ENCODE data around the gene ITGB1BP1. TPM values are rescaled to one million over a fixed set of nuclear protein-coding genes. Genes with fewer than 3 reads are reported as not detected.

ITGB1BP1 gene, protein sequence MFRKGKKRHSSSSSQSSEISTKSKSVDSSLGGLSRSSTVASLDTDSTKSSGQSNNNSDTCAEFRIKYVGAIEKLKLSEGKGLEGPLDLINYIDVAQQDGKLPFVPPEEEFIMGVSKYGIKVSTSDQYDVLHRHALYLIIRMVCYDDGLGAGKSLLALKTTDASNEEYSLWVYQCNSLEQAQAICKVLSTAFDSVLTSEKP
- 10 to 100 TPM; 61.4 to 86.0 (median 79.6) TPM for polyA plus RNA-seq (ENCODE audit: insufficient read length in 3 of 3)
- long read RNA-seq, donor 1, full-length matches to known transcripts = 26 of 39 reads
- long read RNA-seq, donor 1, partial matches to known transcripts = 7 of 39 reads
- long read RNA-seq, donor 1, other reads (novel, unspliced or antisense) = 6 of 39 reads
- long read RNA-seq, donor 2, full-length matches to known transcripts = 37 of 54 reads
- long read RNA-seq, donor 2, partial matches to known transcripts = 17 of 54 reads
- long read RNA-seq, donor 2, other reads (novel, unspliced or antisense) = 0 of 54 reads
- long read RNA-seq, donor 3, full-length matches to known transcripts = 13 of 20 reads
- long read RNA-seq, donor 3, partial matches to known transcripts = 7 of 20 reads
- long read RNA-seq, donor 3, other reads (novel, unspliced or antisense) = 0 of 20 reads
- long read RNA-seq, donor 4, full-length matches to known transcripts = 29 of 41 reads
- long read RNA-seq, donor 4, partial matches to known transcripts = 0 of 41 reads
- long read RNA-seq, donor 4, other reads (novel, unspliced or antisense) = 12 of 41 reads
- long read RNA-seq, donor 5, full-length matches to known transcripts = 16 of 16 reads
- long read RNA-seq, donor 5, partial matches to known transcripts = 0 of 16 reads
- long read RNA-seq, donor 5, other reads (novel, unspliced or antisense) = 0 of 16 reads
- long read RNA-seq, donor 6, full-length matches to known transcripts = 19 of 35 reads
- long read RNA-seq, donor 6, partial matches to known transcripts = 16 of 35 reads
- long read RNA-seq, donor 6, other reads (novel, unspliced or antisense) = 0 of 35 reads
- long read RNA-seq, donor 7, full-length matches to known transcripts = 21 of 34 reads
- long read RNA-seq, donor 7, partial matches to known transcripts = 7 of 34 reads
- long read RNA-seq, donor 7, other reads (novel, unspliced or antisense) = 6 of 34 reads
- long read RNA-seq, donor 8, full-length matches to known transcripts = 12 of 22 reads
- long read RNA-seq, donor 8, partial matches to known transcripts = 10 of 22 reads
- long read RNA-seq, donor 8, other reads (novel, unspliced or antisense) = 0 of 22 reads
- long read RNA-seq, donor 9, full-length matches to known transcripts = 33 of 159 reads
- long read RNA-seq, donor 9, partial matches to known transcripts = 71 of 159 reads
- long read RNA-seq, donor 9, other reads (novel, unspliced or antisense) = 55 of 159 reads
- long read RNA-seq, donor 10, full-length matches to known transcripts = 23 of 29 reads
- long read RNA-seq, donor 10, partial matches to known transcripts = 0 of 29 reads
- long read RNA-seq, donor 10, other reads (novel, unspliced or antisense) = 6 of 29 reads
- long read RNA-seq, donor 11, full-length matches to known transcripts = 14 of 14 reads
- long read RNA-seq, donor 11, partial matches to known transcripts = 0 of 14 reads
- long read RNA-seq, donor 11, other reads (novel, unspliced or antisense) = 0 of 14 reads
- long read RNA-seq, donor 12, full-length matches to known transcripts = 28 of 34 reads
- long read RNA-seq, donor 12, partial matches to known transcripts = 6 of 34 reads
- long read RNA-seq, donor 12, other reads (novel, unspliced or antisense) = 0 of 34 reads
- long read RNA-seq, donor 13, full-length matches to known transcripts = 14 of 14 reads
- long read RNA-seq, donor 13, partial matches to known transcripts = 0 of 14 reads
- long read RNA-seq, donor 13, other reads (novel, unspliced or antisense) = 0 of 14 reads
- long read RNA-seq, donor 14 = 0 reads
- long read RNA-seq, donor 15, full-length matches to known transcripts = 30 of 45 reads
- long read RNA-seq, donor 15, partial matches to known transcripts = 10 of 45 reads
- long read RNA-seq, donor 15, other reads (novel, unspliced or antisense) = 5 of 45 reads
- long read RNA-seq, donor 16, full-length matches to known transcripts = 29 of 65 reads
- long read RNA-seq, donor 16, partial matches to known transcripts = 22 of 65 reads
- long read RNA-seq, donor 16, other reads (novel, unspliced or antisense) = 14 of 65 reads

DNA sequence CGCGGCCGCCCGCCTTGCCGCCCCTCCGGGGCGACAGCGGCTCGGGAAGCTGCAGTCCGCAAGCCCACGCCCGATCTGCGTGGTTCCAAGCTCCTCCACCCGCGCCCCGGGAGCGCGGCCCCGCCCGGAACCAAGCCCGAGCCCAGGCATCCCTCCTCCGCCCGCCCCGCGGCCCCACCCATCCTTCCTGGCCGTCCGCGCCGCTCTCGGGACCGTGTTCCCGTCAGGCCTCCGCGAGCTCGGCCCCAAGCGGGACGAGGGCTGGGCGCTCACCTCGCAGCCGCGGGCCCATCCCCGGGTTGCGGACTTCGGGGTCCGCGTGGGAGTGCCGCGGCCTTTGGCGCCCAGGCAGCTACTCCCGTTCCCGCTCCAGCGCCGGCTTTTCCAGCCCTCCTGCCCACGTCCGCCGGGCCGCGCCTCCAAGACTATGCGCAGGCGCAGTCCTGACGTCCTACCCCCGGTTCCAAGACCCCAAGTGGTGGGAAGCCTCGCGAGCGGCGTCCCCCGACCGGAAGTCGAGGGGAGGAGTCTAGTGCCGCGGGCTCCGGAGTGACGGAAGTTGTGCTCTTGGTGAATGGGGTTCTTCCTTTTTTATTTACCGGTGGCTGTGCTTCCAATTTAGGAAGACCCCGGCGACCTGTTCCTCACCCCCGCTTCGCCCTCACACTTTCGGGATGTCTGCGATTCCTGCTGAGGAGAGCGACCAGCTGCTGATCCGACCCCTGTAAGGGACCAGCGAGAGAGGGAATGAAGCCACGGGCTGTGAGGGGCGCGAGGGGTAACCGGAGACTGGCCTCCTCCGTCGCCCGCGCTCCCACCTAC, at the start of gene ITGB1BP1, which contains the start of gene CPSF3:
ITGB1BP1 (minus strand) TSS at position 429 of the 822 bp plus-strand sequence. CDS start 4,831 bp downstream, outside the sequence.
CPSF3 (plus strand) TSS at position 555 of the 822 bp plus-strand sequence; CDS start at position 675, 120 bp downstream.
- DNase-seq = peak; percentile 98

DNA sequence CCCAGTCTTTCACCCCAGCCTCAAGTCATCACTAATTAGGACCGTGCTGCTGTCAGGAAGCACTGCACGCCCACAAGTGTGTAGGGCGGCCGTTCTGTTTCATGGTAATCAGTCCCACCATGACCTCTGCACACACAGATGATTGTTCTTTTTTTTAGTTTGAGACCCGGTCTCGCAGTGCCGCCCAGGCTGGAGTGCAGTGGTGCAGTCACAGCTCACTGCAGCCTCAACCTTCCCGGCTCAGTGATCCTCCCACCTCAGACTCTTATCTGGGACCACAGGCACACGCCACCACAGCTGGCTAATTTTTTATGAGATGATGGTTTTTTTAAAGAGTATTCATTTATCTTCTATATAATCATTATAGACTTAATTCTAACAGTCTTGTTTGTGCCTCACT, 49.2 kb upstream of the ITGB1BP1 start:
- DNase-seq = no peak

DNA sequence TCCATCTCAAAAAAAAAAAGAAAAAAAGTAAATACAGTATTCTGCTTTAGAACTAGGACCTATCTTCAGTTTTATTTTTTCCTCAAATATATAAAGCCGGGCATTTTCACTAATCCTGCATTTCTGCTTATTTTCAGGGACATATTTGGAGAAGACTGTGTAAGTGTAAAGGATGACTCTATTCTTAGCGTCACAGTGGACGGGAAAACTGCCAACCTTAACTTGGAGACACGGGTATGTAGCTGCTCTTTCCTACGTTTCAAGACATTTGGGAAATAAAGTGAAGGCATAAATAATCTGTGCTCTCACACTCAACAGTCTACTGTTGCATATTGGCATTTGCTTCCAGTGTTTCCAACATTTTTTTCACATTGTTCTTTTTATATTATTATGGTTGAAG, 47.9 kb upstream of the ITGB1BP1 start:
- no peak for DNase-seq

DNA sequence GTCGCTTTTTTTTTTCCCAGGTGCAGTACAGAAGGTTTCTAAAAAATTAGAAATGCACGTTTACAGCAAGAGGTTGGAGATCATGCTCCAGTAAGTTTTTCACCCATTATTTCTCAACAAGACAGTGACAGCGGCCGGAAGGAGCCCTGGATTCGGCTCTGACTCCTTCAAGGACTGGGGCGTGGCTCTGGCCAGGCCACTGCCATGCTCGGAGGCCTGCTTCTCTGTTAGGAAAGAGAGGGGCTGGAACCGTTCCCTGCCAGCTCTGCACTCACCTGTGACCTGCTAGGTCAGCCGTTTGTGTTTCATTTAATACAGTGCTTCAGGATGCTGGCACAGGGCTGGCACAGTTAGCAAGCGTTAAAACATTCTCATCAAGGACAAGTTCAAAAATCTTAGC, 44.4 kb upstream of the ITGB1BP1 start:
- no peak for DNase-seq

DNA sequence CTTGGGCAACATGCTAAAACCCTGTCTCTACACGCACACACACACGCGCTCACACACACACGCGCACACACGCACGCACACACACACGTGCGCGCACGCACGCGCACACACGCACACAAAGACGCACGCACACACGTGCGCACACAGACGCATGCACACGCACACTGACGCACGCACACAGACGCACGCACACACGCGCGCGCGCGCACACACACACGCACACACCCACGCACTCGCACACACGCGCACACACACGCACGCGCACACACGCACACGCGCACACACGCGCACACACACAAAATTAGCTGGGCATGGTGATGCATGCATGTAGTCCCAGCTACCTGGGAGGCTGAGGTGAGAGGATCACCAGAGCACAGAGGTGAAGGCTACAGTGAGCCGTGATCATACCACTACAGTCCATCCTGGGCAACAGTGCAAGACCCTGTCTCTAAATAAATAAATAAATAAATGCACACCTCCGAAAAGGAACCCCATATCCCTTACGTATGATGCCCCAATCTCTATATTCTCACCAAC, 42.9 kb upstream of the ITGB1BP1 start:
- no peak for DNase-seq

DNA sequence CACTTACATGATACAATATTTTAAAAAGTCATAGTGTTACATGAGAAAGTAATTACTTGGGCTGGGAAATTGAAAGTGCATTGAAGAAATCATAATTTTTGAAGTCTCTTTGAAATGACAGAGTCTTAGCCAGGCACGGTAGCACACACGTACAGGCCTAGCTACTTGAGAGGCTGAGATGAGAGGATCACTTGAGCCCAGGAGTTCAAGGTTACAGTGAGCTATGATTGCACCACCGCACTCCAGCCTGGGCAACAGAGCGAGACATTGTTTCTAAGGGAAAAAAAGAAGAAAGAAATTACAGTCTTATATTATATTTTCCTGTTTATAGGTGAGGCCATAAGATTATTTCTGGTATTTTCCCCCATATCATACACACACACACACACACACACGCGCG, 41.8 kb upstream of the ITGB1BP1 start:
- DNase-seq = no peak

DNA sequence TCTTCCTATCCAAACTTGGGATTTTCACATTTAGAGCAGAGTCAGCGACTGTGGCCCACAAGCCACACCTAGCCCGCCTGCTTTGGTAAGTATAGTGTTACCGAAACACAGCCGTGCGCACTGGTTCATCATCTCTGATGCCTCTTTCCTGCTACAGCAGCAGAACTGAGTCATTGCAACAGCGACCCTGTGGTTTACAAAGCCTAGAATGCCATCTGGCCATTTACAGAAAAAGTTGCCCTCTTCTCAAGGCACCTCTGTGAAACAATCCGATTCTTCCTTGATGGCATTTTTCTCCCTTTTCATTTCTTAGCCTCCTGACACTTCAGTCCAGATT, 40.3 kb upstream of the ITGB1BP1 start:
- DNase-seq = no peak

DNA sequence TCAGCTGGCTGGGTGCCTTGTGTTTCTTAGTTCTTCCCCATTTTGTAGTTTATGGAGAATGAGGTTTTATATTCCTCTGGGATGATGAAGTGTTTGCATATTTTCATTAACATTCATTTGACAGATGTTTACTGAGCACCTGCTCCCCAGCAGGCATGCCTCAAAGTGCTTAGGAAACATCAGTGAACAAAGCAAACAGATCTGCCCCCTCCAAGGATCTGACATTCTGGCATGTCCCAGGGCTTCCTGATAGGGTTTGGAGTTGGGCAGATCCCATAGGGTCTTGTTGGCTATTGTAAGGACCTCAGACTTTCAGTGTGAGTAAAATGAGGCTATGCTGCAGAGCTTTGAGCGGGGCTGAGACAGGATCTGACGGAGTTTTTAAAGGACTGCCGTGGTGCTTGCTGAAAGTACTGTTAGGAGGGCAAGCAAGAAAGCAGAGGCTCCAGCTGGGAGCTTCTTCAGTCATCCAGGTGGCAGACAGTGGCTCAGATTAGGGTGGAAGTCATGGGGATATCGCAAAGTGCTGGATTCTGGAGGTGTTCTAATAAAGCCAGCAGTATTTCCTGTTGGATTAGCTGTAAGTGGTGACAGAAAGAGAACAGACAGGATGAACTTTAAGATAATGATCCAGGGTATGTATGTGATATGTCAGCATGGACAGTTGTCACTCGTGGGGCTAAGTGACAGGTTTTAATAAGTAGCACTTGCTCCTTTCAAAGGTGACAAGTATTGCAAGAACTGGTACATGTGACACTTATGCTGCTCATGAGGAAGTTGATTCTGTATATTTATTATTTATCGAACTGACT, 39.8 kb upstream of the ITGB1BP1 start:
- DNase-seq = no peak

DNA sequence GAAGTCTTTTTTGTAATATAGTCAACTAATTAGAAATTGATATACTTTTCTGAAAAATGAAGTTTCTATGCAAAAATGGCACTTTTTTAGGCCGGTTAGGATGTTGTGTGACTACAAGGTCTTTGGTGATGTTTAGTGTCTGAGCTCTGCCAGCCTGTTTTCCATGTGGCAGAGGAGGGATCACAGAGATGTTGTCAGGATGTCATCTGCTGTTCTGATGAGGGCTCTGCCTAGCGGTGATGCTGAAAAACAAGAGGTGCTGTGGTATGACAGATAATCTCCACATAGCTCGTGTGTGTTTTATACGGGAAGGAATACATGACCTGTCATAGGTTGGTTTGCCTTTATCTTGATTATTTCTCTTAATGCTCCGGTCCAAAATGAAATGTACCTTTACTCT, 39.0 kb upstream of the ITGB1BP1 start:
- DNase-seq = no peak

DNA sequence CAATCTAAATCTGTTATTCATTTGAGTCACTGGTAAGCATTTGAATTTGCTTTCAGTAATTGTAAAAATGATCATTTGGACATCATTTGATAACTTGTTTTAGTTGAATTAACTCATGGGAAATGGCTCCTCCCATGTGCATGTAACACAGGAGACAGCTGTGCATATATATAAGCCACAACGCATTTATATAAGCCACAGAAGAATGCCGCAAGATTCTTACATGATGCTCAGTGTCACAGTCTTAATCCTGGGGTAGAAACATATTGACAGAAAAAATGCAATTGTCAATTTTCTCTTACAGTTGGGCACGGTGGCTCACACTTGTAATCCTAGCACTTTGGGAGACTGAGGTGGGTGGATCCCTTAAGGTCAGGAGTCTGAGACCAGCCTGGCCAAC, 37.8 kb upstream of the ITGB1BP1 start:
- DNase-seq = no peak

DNA sequence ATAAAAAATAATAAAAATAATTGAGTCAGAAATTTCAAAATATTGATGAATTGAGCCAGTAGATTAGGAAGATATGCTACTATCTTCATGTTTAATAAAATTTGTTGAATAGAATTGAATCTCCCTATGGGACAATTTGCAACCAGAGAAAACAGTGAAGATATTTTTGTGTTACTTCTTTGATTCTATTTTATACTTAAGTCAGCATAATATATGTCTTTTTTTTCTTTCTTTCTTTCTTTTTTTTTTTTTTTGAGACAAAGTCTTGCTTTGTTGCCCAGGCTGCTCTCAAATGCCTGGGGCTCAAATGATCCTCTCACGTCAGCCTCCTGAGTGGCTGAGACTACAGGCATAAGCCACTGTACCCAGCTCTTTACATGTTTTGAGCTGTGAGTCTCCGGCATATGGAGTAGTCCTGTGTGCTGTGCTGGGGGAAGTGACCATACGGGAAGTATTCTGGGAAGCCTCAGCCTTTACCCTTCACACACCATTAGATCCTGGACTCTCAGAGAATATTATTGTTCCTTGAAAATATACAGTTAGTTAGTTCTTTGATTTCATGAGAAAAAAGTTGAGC, 37.2 kb upstream of the ITGB1BP1 start:
- DNase-seq = no peak

DNA sequence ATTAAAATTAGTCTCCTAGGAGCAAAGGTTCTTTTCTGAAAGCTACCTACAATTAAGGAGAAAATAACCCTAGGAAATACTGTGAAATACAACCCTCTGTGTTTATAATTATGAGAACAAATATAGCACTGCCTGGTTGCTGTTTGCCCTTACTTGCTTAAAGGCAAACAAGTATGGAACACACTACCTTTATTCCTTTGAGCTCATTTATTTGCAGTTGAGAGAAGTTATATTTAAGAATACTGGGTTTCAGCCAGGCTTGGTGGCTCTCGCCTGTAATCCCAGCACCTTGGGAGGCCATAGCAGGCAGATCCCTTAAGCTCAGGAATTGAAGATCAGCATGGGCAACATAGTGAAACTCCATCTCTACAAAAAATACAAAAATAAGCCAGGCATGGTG, 27.9 kb upstream of the ITGB1BP1 start:
- no peak for DNase-seq

DNA sequence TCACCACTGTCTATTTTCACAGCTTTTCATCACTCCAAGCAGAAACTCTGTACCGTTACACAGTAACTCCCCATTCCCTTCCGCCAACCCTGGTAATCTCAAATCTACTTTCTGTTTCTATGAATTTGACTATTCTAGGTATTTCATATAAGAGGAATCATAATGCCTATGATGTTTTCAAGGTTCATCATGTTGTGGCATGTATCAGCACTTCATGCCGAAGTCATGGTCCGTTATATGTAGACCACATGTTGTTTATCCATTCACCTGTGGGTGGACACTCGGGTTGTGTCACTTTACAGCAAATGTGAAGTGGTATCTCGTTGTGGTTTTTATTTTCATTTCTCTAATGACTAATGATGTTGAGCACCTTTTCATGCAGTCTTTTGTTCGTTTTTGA, 21.8 kb upstream of the ITGB1BP1 start:
- no peak for DNase-seq

DNA sequence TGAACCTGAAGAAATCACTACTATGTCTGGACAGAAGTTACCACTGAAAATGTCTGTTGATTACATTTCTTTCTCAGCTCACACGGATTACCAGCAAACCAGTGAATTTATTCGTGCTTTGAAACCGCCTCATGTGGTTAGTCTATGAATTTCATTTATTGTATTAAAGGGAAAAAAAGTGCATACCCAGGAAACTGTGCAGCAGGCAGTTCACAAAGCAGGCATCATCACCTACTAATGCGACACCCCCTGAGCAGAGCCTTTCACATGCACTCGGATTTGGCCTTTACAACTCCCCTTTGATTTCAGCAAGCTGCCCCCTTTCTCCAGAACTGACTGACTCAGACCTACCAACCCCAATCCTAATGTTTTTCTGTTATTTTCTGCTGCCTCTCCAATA, 20.2 kb upstream of the ITGB1BP1 start:
- DNase-seq = no peak

DNA sequence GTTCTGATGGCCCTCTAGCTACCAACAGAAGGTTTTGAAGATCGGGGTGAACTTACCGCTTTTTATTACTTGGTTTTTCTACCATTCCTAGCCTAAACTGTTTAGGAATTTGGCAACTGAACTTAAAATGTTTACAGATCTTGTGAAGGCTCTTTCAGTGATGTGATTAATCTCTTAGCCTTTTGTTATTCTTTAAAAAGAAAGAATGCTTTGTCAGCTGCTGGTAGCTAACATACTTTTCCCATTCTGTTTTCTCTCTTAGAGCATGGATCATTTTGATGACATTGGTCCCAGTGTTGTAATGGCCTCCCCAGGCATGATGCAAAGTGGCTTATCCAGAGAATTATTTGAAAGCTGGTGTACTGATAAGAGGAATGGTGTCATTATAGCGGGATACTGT, 18.2 kb upstream of the ITGB1BP1 start:
- no peak for DNase-seq

DNA sequence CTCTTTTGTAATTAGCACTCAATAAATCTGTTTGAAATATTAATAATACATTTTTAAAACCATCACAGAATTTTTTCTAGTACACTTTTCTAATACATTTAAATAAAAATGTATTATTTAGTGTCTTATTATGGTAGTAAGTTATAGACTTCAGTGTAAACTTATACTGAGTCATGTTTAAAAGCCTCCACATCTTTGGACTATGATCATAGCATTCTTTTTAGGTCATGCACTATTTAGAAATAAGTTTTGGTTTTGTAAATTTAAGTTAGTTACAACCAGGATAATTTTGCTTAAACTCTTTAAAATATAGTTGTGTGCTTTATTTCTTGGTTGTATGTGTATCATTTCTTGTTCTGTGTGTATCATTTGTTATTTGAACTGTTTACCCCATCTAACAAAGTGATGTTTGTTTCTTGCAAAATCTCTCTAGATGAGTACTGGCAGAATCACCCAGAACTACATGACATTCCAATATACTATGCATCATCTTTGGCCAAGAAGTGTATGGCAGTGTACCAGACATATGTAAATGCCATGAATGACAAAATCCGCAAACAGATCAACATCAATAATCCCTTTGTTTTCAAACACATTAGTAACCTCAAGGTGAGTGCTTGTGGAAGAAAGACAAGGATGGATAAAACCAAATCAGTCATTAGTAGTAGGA, 16.9 kb upstream of the ITGB1BP1 start:
- DNase-seq = no peak

DNA sequence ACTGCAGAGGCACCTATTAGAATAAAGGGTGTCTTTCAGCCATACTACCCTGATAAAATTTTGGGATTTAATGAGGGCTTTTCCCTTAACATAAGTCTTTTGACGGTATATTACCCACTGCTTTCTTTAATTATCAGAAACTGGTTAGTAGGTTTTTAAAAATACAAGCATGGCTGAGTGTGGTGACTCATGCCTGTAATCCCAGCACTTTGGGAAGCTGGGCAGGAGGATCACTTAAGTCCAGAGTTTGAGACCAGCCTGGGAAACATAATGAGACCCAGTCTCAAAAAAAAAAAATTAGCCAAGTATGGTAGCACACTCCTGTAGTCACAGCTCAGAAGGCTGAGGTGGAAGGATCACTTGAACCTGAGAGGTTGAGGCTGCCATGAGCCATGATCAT, 16.2 kb upstream of the ITGB1BP1 start:
- DNase-seq = no peak
